Measurements from ENCODE around the gene ARFGAP2.

ARFGAP2 gene

GRCh38 chr11:47178316-47178715, 1.6 kb upstream of the ARFGAP2 start:
- H3K4me3 ChIP-seq (ENCODE audit: low read depth, low read length) = no peak overlapping the region
- DNase-seq (ENCODE audit: low read depth) = no peak
- no peak for TF ChIP-seq CTCF (IDR thresholded peaks at IDR 0.05; ENCODE audit: insufficient read depth, low read depth, low read length, missing control alignments)

GRCh38 chr11:47177846-47178245, 1.2 kb upstream of the ARFGAP2 start:
- DNase-seq (ENCODE audit: low read depth) = no peak
- no peak for TF ChIP-seq CTCF (IDR thresholded peaks at IDR 0.05; ENCODE audit: insufficient read depth, low read depth, low read length, missing control alignments)
- H3K4me3 ChIP-seq (ENCODE audit: low read depth, low read length) = peak overlapping the region; percentile 87

GRCh38 chr11:47177229-47177845, 658 bp upstream of the ARFGAP2 start:
- TF ChIP-seq CTCF (IDR thresholded peaks at IDR 0.05; ENCODE audit: insufficient read depth, low read depth, low read length, missing control alignments) = peak; percentile 66
- peak; percentile 89 for DNase-seq (ENCODE audit: low read depth)

GRCh38 chr11:47175746-47176327, 842 bp downstream of the ARFGAP2 start:
- no peak for DNase-seq (ENCODE audit: low read depth)
- H3K4me3 ChIP-seq (ENCODE audit: low read depth, low read length) = peak overlapping the region; percentile 69
- no peak for TF ChIP-seq CTCF (IDR thresholded peaks at IDR 0.05; ENCODE audit: insufficient read depth, low read depth, low read length, missing control alignments)

More at GRCh38 chr11:47177229-47177845, 658 bp upstream of the ARFGAP2 start:
- H3K4me3 ChIP-seq (ENCODE audit: low read depth, low read length) = peak overlapping the region; percentile 87

- TF ChIP-seq CTCF (IDR thresholded peaks at IDR 0.05; ENCODE audit: insufficient read depth, low read depth, low read length, missing control alignments) = no peak
- no peak for DNase-seq (ENCODE audit: low read depth)
- H3K4me3 ChIP-seq (ENCODE audit: low read depth, low read length) = no peak overlapping the region
These were observed 3.8 kb downstream of the ARFGAP2 start for GRCh38 chr11:47172740-47173336.

- no peak for TF ChIP-seq CTCF (IDR thresholded peaks at IDR 0.05; ENCODE audit: insufficient read depth, low read depth, low read length, missing control alignments)
- no peak overlapping the region for H3K4me3 ChIP-seq (ENCODE audit: low read depth, low read length)
- no peak for DNase-seq (ENCODE audit: low read depth)
These were observed 4.8 kb downstream of the ARFGAP2 start for GRCh38 chr11:47171856-47172255.
